Uterus (tissue), 4 donors: Measurements from ENCODE around the gene GP5. TPM values are rescaled to one million over a fixed set of nuclear protein-coding genes. Genes with fewer than 3 reads are reported as not detected.

ENCODE experiments used
- DNase-seq, 2 donors: peaks; one replicate each; pipeline ENCODE4 v3.0.0-alpha.2; 2019 to 2020
- H3K27ac ChIP-seq, 2 donors: fragments of 200-600 bp; sonication (generic); 1 replicate in 1 of 2; 2 replicates in 1 of 2; pipeline ENCODE4 v1.5.1; 2016 to 2018
- H3K27me3 ChIP-seq, 2 donors: fragments of 200-600 bp; sonication (generic); one replicate each; pipeline ENCODE4 v1.5.1; 2018 to 2019; ENCODE audit warnings: control low read depth in 1 of 2
- H3K36me3 ChIP-seq, 2 donors: fragments of 200-600 bp; sonication (generic); one replicate each; pipeline ENCODE4 v1.5.1; 2019; ENCODE audit warnings: control low read depth in 1 of 2
- H3K4me1 ChIP-seq, 2 donors: fragments of 200-600 bp; sonication (generic); one replicate each; pipeline ENCODE4 v1.5.1; 2018 to 2019; ENCODE audit warnings: control low read depth in 1 of 2
- H3K4me3 ChIP-seq, 2 donors: fragments of 200-600 bp; sonication (generic); 1 replicate in 1 of 2; 2 replicates in 1 of 2; pipeline ENCODE4 v1.5.1; 2018 to 2019; ENCODE audit warnings: mild to moderate bottlenecking in 1 of 2
- H3K9me3 ChIP-seq, 2 donors: fragments of 200-600 bp; sonication (generic); one replicate each; pipeline ENCODE4 v1.5.1; 2019; ENCODE audit warnings: control low read depth in 1 of 2
- CTCF ChIP-seq, 4 experiments: fragments of 200-600 bp in 2 of 4; fragments of 450-650 bp in 2 of 4; sonication (generic) in 2 of 4; IDR thresholded peaks; one replicate each; pipeline ENCODE4 v1.5.1; 2016 to 2019; ENCODE audit warnings: antibody characterized with exemption in 4 of 4, mild to moderate bottlenecking in 2 of 4, moderate library complexity in 1 of 4
- POLR2A ChIP-seq, 2 donors: fragments of 450-650 bp; IDR thresholded peaks; one replicate each; pipeline ENCODE4 v1.6.1; 2016; ENCODE audit warnings: antibody characterized with exemption in 2 of 2, mild to moderate bottlenecking in 1 of 2, moderate library complexity in 1 of 2
- intact Hi-C: fragments of 100-400 bp; cut with DNase I; formaldehyde crosslinking; loops from one replicate; pipeline ENCODE4 v1.15.1; 2023; ENCODE audit warnings: low total_unique reads
- total RNA-seq, 4 donors: library from RNA; depleted of rRNA in 3 of 4; stranded (reverse); fragments of >200 nt in 3 of 4; gene quantifications; one replicate each; pipeline versions ENCODE4 v1.1.0 to v1.2.4, GENCODE V29; 2014 to 2023
- donor health status: DM: yes; HTN: yes; CAD: no.

The GP5 gene
- total RNA-seq, 4 donors from 2014 or later: 0.24 to 0.41 TPM; not detected in 2

GRCh38 chr3:194395778-194396538 is 3.1 kb downstream of the GP5 start:
- peak; percentile 29 to 56 for DNase-seq
- intact Hi-C loops: no loop called here
- no peak for TF ChIP-seq POLR2A (IDR thresholded peaks at IDR 0.05)
- Histone ChIP-seq H3K4me1 (peaks cover 0 to 8% of the 10 kb centered on the region in 2 donors), H3K36me3 (no peaks in the 10 kb centered on the region), H3K27ac (no peak overlapping the region), H3K9me3 (no peaks in the 10 kb centered on the region), H3K4me3 (peak overlapping the region in 1 of 2 donors; percentile 21), H3K27me3 (no peaks in the 10 kb centered on the region)

- Histone ChIP-seq H3K36me3 (no peaks in the 10 kb centered on the region), H3K4me3 (no peak overlapping the region), H3K9me3 (no peaks in the 10 kb centered on the region), H3K4me1 (peaks cover 0 to 8% of the 10 kb centered on the region in 2 donors), H3K27ac (no peak overlapping the region), H3K27me3 (no peaks in the 10 kb centered on the region)
- TF ChIP-seq POLR2A (IDR thresholded peaks at IDR 0.05) (no peak), CTCF (IDR thresholded peaks at IDR 0.05) (no peak)
- intact Hi-C loops: no loop called here
- no peak for DNase-seq
Measured at GRCh38 chr3:194395212-194395611, 3.9 kb downstream of the GP5 start.

- TF ChIP-seq POLR2A (IDR thresholded peaks at IDR 0.05) (no peak), CTCF (IDR thresholded peaks at IDR 0.05) (no peak)
- no peak overlapping the region for H3K4me3 ChIP-seq
- H3K9me3 ChIP-seq: no peaks in the 10 kb centered on the region
- intact Hi-C loops: no loop called here
- H3K27me3 ChIP-seq: no peaks in the 10 kb centered on the region
- no peak for DNase-seq
- no peaks in the 10 kb centered on the region for H3K36me3 ChIP-seq
- no peak overlapping the region for H3K27ac ChIP-seq
- H3K4me1 ChIP-seq: peaks cover 0 to 8% of the 10 kb centered on the region in 2 donors
Measured at GRCh38 chr3:194392576-194392975, 6.5 kb downstream of the GP5 start.

- no peaks in the 10 kb centered on the region for H3K4me1 ChIP-seq
- no peak overlapping the region for H3K4me3 ChIP-seq
- no peak for TF ChIP-seq POLR2A (IDR thresholded peaks at IDR 0.05)
- no peak for TF ChIP-seq CTCF (IDR thresholded peaks at IDR 0.05)
- no peaks in the 10 kb centered on the region for H3K36me3 ChIP-seq
- intact Hi-C loops: no loop called here
- H3K27me3 ChIP-seq: no peaks in the 10 kb centered on the region
- H3K9me3 ChIP-seq: no peaks in the 10 kb centered on the region
- no peak for DNase-seq
- H3K27ac ChIP-seq: no peak overlapping the region
Measured at GRCh38 chr3:194390835-194391234, 8.2 kb downstream of the GP5 start.

GRCh38 chr3:194389269-194389668 is 9.8 kb downstream of the GP5 start:
- TF ChIP-seq CTCF (IDR thresholded peaks at IDR 0.05) (no peak), POLR2A (IDR thresholded peaks at IDR 0.05) (no peak)
- Histone ChIP-seq H3K9me3 (no peaks in the 10 kb centered on the region), H3K27ac (no peak overlapping the region), H3K36me3 (no peaks in the 10 kb centered on the region), H3K4me3 (no peak overlapping the region), H3K27me3 (no peaks in the 10 kb centered on the region), H3K4me1 (no peaks in the 10 kb centered on the region)
- DNase-seq: no peak
- intact Hi-C loops: no loop called here
